ENCODE measurements around the gene ELK3.

GRCh38 chr12:96153131-96153725, 40.9 kb upstream of the ELK3 start:
- TF ChIP-seq CTCF (conservative IDR thresholded peaks at IDR 0.05 in 1 of 2, IDR thresholded peaks at IDR 0.05 in 1 of 2; ENCODE audit: extremely low read depth in 1 of 2, insufficient read depth in 1 of 2, low read depth in 1 of 2, low read length in 2 of 2) (no peak), EZH2 (IDR thresholded peaks at IDR 0.05; ENCODE audit: borderline replicate concordance, low read length) (no peak)

Data from mammary epithelial cell (primary cell).